GM13977 (cell line): ENCODE results near the gene DHRS7.

ENCODE experiments used
- DNase-seq: peaks from one replicate; pipeline ENCODE4 v3.0.0; 2012; ENCODE audit warnings: low spot score
- in situ Hi-C: fragments of 300-500 bp; cut with MboI; formaldehyde crosslinking; loops from one replicate; pipeline ENCODE4 v1.12.0; 2022; ENCODE audit warnings: low sequenced_read_pairs, low pct_unique_long_range_greater_than_20kb, mixed read lengths, inconsistent platforms; ENCODE audit not compliant: unreplicated experiment
- TF ChIP-seq, protein P1 (sequence below): IDR thresholded peaks from 2 replicates; pipeline ENCODE4 v1.5.1; 2012; ENCODE audit warnings: mild to moderate bottlenecking, control low read depth; ENCODE audit not compliant: insufficient read depth; ENCODE audit errors: extremely low read depth, missing control alignments

DHRS7 gene

DNA sequence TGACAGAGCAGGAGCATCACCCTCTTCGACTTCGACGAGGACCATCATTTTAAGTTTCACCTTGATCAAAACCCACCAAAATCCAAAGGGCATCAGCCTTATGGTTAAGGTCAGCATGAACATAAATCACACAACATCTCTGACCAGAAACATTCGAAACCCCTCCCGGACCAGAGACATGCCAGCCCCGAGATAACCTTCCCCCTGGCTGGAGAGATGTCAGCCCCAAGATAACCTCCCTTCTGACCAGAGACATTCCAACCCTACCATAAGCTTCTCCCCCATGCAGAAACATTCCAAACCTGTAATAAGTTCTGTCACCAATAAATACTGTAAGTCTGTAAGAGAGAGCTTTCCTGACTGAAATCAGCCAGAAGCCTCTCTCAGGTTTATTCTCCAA is 67.2 kb downstream of the DHRS7 start:
- DNase-seq: no peak
- TF ChIP-seq, protein P1, sequence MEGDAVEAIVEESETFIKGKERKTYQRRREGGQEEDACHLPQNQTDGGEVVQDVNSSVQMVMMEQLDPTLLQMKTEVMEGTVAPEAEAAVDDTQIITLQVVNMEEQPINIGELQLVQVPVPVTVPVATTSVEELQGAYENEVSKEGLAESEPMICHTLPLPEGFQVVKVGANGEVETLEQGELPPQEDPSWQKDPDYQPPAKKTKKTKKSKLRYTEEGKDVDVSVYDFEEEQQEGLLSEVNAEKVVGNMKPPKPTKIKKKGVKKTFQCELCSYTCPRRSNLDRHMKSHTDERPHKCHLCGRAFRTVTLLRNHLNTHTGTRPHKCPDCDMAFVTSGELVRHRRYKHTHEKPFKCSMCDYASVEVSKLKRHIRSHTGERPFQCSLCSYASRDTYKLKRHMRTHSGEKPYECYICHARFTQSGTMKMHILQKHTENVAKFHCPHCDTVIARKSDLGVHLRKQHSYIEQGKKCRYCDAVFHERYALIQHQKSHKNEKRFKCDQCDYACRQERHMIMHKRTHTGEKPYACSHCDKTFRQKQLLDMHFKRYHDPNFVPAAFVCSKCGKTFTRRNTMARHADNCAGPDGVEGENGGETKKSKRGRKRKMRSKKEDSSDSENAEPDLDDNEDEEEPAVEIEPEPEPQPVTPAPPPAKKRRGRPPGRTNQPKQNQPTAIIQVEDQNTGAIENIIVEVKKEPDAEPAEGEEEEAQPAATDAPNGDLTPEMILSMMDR: no peak
- in situ Hi-C loops: no loop called here

DNA sequence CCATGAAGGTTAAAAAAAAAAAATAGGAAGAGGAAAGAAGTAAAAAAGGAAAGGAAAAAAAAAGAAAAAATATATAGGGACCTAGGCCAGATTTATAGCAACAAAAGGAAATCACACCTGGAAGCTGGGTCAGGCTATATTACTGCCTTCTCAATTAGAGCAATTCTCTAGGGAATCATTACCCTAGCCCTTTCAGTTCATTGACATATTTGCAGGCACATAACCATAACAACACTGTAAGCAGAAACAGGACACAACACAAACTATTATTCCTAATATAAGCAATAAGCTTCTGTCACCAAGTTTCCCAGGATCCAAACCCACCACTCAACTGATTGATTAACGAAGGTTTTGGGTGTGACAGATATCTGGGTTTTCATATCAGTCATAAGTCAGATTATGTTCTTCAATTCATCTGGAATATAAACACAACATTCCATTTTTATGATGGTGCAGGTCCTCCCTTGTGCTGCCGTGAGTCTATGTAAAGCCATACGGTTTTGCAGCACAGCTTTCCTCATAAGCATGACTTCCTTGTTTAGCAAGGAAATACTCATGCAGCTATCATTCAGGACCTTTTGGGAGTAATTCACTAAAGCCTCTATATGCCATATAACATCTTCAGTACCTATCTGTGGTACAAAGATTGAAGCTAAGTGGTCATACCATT is 69.3 kb downstream of the DHRS7 start:
- in situ Hi-C loops: no loop called here
- TF ChIP-seq, protein P1: no peak
- no peak for DNase-seq

DNA sequence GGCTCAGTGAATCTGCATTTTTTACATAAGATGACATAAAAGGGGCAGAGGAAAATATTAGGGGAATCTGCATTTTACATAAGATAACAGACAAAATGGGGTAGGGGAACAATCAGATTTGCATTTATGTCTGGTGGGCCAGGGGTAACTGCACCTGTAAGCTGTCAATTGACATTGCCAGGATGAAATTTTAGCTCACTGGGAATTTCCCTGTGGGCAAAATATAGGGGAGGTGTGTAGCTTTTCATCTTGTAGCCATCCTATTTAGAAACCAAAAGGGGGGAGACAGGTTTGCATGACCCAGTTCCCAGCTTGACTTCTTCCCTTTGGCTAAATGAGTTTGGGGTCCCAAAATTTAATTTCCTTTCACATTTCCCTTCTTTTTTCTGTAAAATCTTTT is 70.0 kb downstream of the DHRS7 start:
- DNase-seq: no peak

DNA sequence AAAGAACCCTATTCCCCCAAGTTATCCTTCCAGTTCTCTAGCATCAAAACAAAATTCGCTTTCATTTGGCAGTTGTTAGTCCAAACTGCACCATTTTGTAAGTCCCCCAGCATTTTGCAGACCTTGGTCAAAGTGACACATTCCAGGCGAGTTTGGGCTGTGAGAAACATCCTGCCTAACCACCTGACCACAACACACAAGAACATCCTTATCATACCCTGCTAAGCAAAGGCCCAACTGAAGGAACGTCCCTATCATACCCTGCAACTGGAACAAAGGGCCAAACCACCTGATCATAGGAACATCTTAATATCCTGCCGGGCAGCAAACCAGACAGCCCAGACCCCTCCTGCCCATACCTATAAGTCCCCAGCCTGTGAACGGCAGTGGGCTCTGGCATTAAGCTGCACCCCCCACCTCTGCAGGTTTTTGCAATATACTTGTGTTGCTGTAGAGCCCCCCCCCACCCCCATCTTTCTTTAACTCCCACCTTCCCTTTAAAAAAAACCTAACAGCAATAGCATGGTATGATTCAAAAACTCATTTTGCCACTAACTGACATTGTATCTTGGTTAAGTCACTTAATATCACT is 70.8 kb downstream of the DHRS7 start:
- TF ChIP-seq, protein P1: no peak
- DNase-seq: no peak
- in situ Hi-C loops: no loop called here

More for the DNA sequence above, 70.0 kb downstream of the DHRS7 start:
- TF ChIP-seq, protein P1: no peak
- in situ Hi-C loops: no loop called here
